ENCODE data around the gene FAM234A. TPM values are rescaled to one million over a fixed set of nuclear protein-coding genes. Genes with fewer than 3 reads are reported as not detected.
A peak's percentile ranks its signal among the peaks of the same experiment; 100 is the strongest.
"Not testable (repeated sequence)": the region's sequence is repeated elsewhere in the genome, so short reads cannot be mapped to it uniquely, and the experiment has no call there.

FAM234A gene
- total RNA-seq, 2 donors from 2014 or later = 141 to 227 TPM

DNA sequence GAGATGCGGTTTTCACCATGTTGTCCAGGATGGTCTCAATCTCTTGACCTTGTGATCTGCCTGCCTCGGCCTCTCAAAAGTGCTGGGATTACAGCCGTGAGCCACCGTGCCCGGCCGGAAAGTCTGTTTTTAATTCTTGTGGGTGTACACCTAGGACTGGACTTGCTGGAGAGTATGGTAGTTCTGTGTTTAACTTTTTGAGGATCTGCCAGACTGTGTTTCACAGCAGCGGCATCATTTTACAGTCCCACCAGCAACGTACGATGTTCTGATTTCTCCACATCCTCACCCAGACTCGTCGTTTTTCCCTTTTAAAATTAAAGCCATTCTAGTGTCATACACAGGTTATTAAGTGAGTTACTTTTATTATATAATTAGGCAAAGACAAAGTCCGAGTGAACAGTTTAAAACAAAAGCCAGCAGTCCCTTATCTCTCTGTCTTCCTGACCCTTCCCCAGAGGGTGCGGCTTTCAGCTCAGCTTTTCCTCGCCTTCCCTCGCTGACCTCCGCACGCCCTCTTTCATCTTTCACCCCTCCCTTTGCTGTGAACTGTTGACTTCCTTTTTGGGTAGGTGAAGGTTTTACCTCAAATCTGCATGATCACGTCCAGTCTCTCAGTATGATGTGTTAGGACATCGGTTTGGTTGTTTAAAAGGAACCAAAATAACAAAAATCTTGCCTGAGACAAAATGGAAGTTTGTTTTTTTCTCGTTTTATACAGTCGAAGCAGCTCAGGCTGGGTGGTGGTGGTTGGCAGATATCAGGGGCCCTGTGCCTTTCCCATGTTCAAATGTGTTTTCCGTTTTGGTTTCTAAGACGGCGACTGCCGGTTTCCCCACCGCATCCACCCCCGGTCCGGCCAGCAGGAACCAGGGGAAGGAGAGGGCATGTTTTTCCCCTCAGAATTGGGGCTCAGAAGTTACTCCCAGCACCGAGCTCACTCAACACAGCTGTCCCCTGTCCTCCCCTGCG is 18.0 kb downstream of the FAM234A start:
- Histone ChIP-seq H3K36me3 (peaks cover 42% of the 10 kb centered on the region), H3K4me3 (no peak overlapping the region), H3K27me3 (no peaks in the 10 kb centered on the region), H3K27ac (peak overlapping the region; percentile 16 to 20), H3K9me3 (no peaks in the 10 kb centered on the region), H3K4me1 (peaks cover 0 to 5% of the 10 kb centered on the region in 2 donors)
- DNase-seq (ENCODE audit: low spot score) = no peak
- TF ChIP-seq, protein P1, sequence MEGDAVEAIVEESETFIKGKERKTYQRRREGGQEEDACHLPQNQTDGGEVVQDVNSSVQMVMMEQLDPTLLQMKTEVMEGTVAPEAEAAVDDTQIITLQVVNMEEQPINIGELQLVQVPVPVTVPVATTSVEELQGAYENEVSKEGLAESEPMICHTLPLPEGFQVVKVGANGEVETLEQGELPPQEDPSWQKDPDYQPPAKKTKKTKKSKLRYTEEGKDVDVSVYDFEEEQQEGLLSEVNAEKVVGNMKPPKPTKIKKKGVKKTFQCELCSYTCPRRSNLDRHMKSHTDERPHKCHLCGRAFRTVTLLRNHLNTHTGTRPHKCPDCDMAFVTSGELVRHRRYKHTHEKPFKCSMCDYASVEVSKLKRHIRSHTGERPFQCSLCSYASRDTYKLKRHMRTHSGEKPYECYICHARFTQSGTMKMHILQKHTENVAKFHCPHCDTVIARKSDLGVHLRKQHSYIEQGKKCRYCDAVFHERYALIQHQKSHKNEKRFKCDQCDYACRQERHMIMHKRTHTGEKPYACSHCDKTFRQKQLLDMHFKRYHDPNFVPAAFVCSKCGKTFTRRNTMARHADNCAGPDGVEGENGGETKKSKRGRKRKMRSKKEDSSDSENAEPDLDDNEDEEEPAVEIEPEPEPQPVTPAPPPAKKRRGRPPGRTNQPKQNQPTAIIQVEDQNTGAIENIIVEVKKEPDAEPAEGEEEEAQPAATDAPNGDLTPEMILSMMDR (IDR thresholded peaks at IDR 0.05) = no peak

DNA sequence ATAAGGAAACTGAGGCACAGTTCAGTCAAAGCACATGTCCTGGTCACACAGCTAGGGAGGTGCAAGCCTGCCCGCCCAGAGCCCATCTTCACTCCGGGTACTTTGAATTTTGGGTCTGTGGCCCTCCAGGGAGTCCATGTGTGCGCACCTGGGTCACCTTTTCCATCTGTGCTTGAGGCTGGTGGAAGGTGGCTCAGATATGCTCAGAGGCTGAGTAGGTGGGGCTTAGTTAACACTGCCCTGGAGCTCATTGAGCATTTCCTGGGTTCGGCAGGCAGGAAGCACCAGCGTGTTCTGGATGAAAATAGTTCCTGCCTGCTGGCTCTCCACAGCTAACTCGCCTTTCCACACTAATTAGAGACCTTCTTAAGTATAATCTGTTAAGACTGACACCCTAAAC is 19.2 kb downstream of the FAM234A start:
- H3K4me1 ChIP-seq = peaks cover 0 to 5% of the 10 kb centered on the region in 2 donors
- H3K36me3 ChIP-seq = peaks cover 47% of the 10 kb centered on the region
- no peaks in the 10 kb centered on the region for H3K9me3 ChIP-seq
- DNase-seq (ENCODE audit: low spot score) = no peak
- TF ChIP-seq, protein P1 (IDR thresholded peaks at IDR 0.05) = no peak
- no peaks in the 10 kb centered on the region for H3K27me3 ChIP-seq
- no peak overlapping the region for H3K27ac ChIP-seq
- H3K4me3 ChIP-seq = no peak overlapping the region

DNA sequence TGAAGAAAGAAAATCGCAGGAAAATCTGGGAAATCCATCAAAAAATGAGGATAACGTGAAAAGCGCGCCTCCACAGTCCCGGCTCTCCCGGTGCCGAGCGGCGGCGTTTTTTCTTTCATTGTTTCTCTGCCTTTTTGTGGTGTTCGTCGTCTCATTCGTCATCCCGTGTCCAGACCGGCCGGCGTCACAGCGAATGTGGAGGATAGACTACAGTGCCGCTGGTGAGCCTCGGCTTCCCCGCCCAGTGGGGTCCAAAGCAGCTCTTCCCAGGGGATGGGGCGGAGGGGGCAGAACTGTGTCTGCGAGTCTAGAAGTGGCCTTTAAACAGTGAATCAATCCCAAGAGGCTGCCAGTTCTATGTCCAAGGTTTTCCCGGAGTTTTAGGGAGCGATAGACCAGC is 19.8 kb downstream of the FAM234A start:
- TF ChIP-seq, protein P1 (IDR thresholded peaks at IDR 0.05) = no peak
- Histone ChIP-seq H3K4me1 (peaks cover 0 to 5% of the 10 kb centered on the region in 2 donors), H3K27me3 (no peaks in the 10 kb centered on the region), H3K36me3 (peaks cover 51% of the 10 kb centered on the region), H3K27ac (no peak overlapping the region), H3K9me3 (no peaks in the 10 kb centered on the region), H3K4me3 (no peak overlapping the region)
- DNase-seq (ENCODE audit: low spot score) = no peak

DNA sequence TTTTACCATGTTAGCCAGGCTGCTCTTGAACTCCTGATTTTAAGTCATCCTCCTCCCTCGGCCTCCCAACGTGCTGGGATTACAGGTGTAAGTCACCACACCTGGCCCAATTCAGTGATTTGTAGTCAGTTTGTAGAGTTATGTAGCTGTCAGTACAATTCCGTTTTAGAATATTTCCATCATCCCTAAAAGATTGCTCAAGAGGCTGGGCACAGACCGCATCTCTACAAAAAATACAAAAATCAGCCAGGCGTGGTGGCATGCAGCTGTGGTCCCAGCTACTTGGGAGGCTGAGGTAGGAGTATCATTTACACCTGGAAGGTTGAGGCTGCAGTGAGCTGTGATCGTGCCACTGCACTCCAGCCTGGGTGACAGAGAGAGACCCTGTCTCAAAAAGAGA is 20.6 kb downstream of the FAM234A start:
- no peak overlapping the region for H3K27ac ChIP-seq

DNA sequence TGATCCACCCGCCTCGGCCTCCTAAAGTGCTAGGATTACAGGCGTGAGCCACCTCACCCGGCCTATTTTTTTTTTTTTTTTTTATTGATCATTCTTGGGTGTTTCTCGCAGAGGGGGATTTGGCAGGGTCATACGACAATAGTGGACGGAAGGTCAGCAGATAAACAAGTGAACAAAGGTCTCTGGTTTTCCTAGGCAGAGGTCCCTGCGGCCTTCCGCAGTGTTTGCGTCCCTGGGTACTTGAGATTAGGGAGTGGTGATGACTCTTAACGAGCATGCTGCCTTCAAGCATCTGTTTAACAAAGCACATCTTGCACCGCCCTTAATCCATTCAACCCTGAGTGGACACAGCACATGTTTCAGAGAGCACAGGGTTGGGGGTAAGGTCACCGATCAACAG is 23.5 kb downstream of the FAM234A start:
- H3K9me3 ChIP-seq; H3K27me3 ChIP-seq; H3K4me1 ChIP-seq; H3K27ac ChIP-seq; H3K4me3 ChIP-seq; DNase-seq (ENCODE audit: low spot score): not testable (repeated sequence)
- H3K36me3 ChIP-seq = peaks cover 70% of the 10 kb centered on the region

More for the DNA sequence above, 20.6 kb downstream of the FAM234A start:
- Histone ChIP-seq H3K4me1 (peaks cover 0 to 5% of the 10 kb centered on the region in 2 donors), H3K36me3 (peaks cover 55% of the 10 kb centered on the region), H3K4me3 (no peak overlapping the region), H3K27me3 (no peaks in the 10 kb centered on the region), H3K9me3 (no peaks in the 10 kb centered on the region)
- TF ChIP-seq, protein P1 (IDR thresholded peaks at IDR 0.05) = no peak
- DNase-seq (ENCODE audit: low spot score) = no peak

DNA sequence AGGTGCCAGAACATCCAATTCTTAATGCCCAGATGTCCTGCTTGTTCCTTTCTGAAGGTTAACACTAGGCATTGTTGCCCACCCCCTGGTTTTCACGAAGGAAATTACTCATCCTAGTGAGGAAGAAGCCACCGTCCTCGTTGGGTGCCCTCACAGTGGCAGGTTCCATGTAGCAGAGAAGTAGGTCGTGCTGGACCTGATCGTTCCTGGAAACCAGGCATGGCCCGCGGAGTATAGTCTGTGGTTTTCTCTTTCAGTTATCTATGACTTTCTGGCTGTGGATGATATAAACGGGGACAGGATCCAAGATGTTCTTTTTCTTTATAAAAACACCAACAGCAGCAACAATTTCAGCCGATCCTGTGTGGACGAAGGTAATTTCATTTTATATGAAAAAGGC is 24.6 kb downstream of the FAM234A start:
- no peak overlapping the region for H3K27ac ChIP-seq
- H3K4me3 ChIP-seq = no peak overlapping the region
- peaks cover 70% of the 10 kb centered on the region for H3K36me3 ChIP-seq
- H3K9me3 ChIP-seq = no peaks in the 10 kb centered on the region
- TF ChIP-seq, protein P1 (IDR thresholded peaks at IDR 0.05) = no peak
- no peak for DNase-seq (ENCODE audit: low spot score)
- peaks cover 0 to 4% of the 10 kb centered on the region in 2 donors for H3K4me1 ChIP-seq
- H3K27me3 ChIP-seq = no peaks in the 10 kb centered on the region
